22Rv1 (cell line): ENCODE results near the gene EIF4E3.

Experiments
- CTCF ChIP-seq: fragments of 450-650 bp; IDR thresholded peaks from 2 replicates; pipeline ENCODE4 v1.5.1; 2017; ENCODE audit warnings: mild to moderate bottlenecking
- ZFX ChIP-seq: fragments of 450-650 bp; IDR thresholded peaks from 2 replicates; pipeline ENCODE4 v1.6.1; 2017; ENCODE audit warnings: antibody characterized with exemption, borderline replicate concordance

DNA sequence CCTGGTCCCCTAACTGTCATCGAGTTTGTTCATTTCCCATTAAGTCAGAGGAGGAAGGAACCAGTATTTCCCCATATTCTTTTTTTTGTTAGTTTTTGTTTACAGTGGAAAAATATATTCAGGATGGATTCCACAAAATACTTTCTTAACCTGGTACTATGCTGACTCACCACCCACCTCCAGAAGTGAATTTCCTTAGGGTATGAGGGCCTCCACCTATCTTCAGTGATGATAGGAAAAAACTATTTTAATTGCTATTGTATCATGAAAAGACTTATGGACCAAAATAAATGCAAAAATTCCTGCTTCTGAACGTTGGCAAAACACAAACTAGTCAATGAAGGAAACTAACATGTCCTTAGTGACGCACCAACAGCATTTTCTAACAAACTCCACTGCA lies 77.5 kb downstream of the EIF4E3 start:
- TF ChIP-seq CTCF (no peak), ZFX (no peak)
